ENCODE measurements around the gene TBCK.

GRCh38 chr4:106032851-106033286 is 283.1 kb downstream of the TBCK start:
- TF ChIP-seq RAD21 (IDR thresholded peaks at IDR 0.05; ENCODE audit: low read depth): no peak
- TF ChIP-seq EP300 (IDR thresholded peaks at IDR 0.05; ENCODE audit: borderline replicate concordance): no peak
- TF ChIP-seq REST (IDR thresholded peaks at IDR 0.05; ENCODE audit: low read depth): no peak
- no peak for TF ChIP-seq CEBPB (IDR thresholded peaks at IDR 0.05)
- no peak for TF ChIP-seq ZBTB7A (IDR thresholded peaks at IDR 0.05; ENCODE audit: low read depth)
- no peak for TF ChIP-seq TCF12 (IDR thresholded peaks at IDR 0.05; ENCODE audit: low read depth)
- TF ChIP-seq NFIC (IDR thresholded peaks at IDR 0.05): no peak
- no peak for TF ChIP-seq MAX (IDR thresholded peaks at IDR 0.05)
- no peak for TF ChIP-seq CREB1 (IDR thresholded peaks at IDR 0.05; ENCODE audit: low read depth)
- no peak for TF ChIP-seq FOXM1 (IDR thresholded peaks at IDR 0.05; ENCODE audit: borderline replicate concordance, low read depth)

Measured in Ishikawa (cell line).